KOPT-K1 (cell line): ENCODE data around the gene BICC1.
"Not testable (repeated sequence)": the region's sequence is repeated elsewhere in the genome, so short reads cannot be mapped to it uniquely, and the experiment has no call there.

Experiments
- H3K27ac ChIP-seq: fragments of 200-600 bp; sonication (generic); 2 replicates; pipeline ENCODE4 v1.5.1; 2016; ENCODE audit warnings: antibody characterized with exemption, mild to moderate bottlenecking, low read depth, low read length; ENCODE audit not compliant: poor library complexity, severe bottlenecking
- H3K36me3 ChIP-seq: fragments of 200-600 bp; sonication (generic); 2 replicates; pipeline ENCODE4 v1.5.1; 2017; ENCODE audit warnings: antibody characterized with exemption, mild to moderate bottlenecking, low read length, moderate library complexity; ENCODE audit not compliant: insufficient read depth
- H3K9me3 ChIP-seq: fragments of 200-600 bp; sonication (generic); 2 replicates; pipeline ENCODE4 v1.5.1; 2017; ENCODE audit warnings: antibody characterized with exemption, low read length, mild to moderate bottlenecking; ENCODE audit not compliant: insufficient read depth, poor library complexity, severe bottlenecking

The BICC1 gene

GRCh38 chr10:58837826-58838225 is 325.2 kb downstream of the BICC1 start:
- H3K9me3 ChIP-seq, result no peaks in the 10 kb centered on the region
- H3K27ac ChIP-seq, result no peak overlapping the region
- H3K36me3 ChIP-seq, result no peaks in the 10 kb centered on the region

GRCh38 chr10:58838561-58839208 is 326.0 kb downstream of the BICC1 start:
- H3K9me3 ChIP-seq, result no peaks in the 10 kb centered on the region
- H3K36me3 ChIP-seq, result no peaks in the 10 kb centered on the region

GRCh38 chr10:58839771-58840170 is 327.1 kb downstream of the BICC1 start:
- Histone ChIP-seq H3K36me3 (no peaks in the 10 kb centered on the region), H3K27ac (no peak overlapping the region), H3K9me3 (no peaks in the 10 kb centered on the region)

More at GRCh38 chr10:58838561-58839208, 326.0 kb downstream of the BICC1 start:
- H3K27ac ChIP-seq, result no peak overlapping the region

GRCh38 chr10:58840840-58841435 is 328.3 kb downstream of the BICC1 start:
- no peak overlapping the region for H3K27ac ChIP-seq
- no peaks in the 10 kb centered on the region for H3K36me3 ChIP-seq
- no peaks in the 10 kb centered on the region for H3K9me3 ChIP-seq

- Histone ChIP-seq H3K9me3 (no peaks in the 10 kb centered on the region), H3K27ac (no peak overlapping the region), H3K36me3 (no peaks in the 10 kb centered on the region)
These were observed 330.2 kb downstream of the BICC1 start for GRCh38 chr10:58842860-58843376.

GRCh38 chr10:58843760-58844159 is 331.1 kb downstream of the BICC1 start:
- Histone ChIP-seq H3K27ac (no peak overlapping the region), H3K36me3 (no peaks in the 10 kb centered on the region), H3K9me3 (no peaks in the 10 kb centered on the region)

GRCh38 chr10:58844680-58845079 is 332.0 kb downstream of the BICC1 start:
- H3K36me3 ChIP-seq, result no peaks in the 10 kb centered on the region
- H3K27ac ChIP-seq, result no peak overlapping the region

GRCh38 chr10:58846856-58847255 is 334.2 kb downstream of the BICC1 start:
- H3K27ac ChIP-seq, result no peak overlapping the region
- no peaks in the 10 kb centered on the region for H3K36me3 ChIP-seq

More at GRCh38 chr10:58844680-58845079, 332.0 kb downstream of the BICC1 start:
- H3K9me3 ChIP-seq, result no peaks in the 10 kb centered on the region

GRCh38 chr10:58851606-58852005 is 338.9 kb downstream of the BICC1 start:
- Histone ChIP-seq H3K36me3 (no peaks in the 10 kb centered on the region), H3K27ac (no peak overlapping the region), H3K9me3 (no peaks in the 10 kb centered on the region)

More at GRCh38 chr10:58846856-58847255, 334.2 kb downstream of the BICC1 start:
- H3K9me3 ChIP-seq, result no peaks in the 10 kb centered on the region

- Histone ChIP-seq H3K9me3 (no peaks in the 10 kb centered on the region), H3K36me3 (no peaks in the 10 kb centered on the region), H3K27ac (no peak overlapping the region)
These were observed 341.0 kb downstream of the BICC1 start for GRCh38 chr10:58853668-58854067.

GRCh38 chr10:58854811-58855210 is 342.1 kb downstream of the BICC1 start:
- no peaks in the 10 kb centered on the region for H3K9me3 ChIP-seq
- no peaks in the 10 kb centered on the region for H3K36me3 ChIP-seq
- H3K27ac ChIP-seq, result no peak overlapping the region

- H3K27ac ChIP-seq, result no peak overlapping the region
- no peaks in the 10 kb centered on the region for H3K36me3 ChIP-seq
- no peaks in the 10 kb centered on the region for H3K9me3 ChIP-seq
These were observed 344.0 kb downstream of the BICC1 start for GRCh38 chr10:58856508-58857240.

- no peaks in the 10 kb centered on the region for H3K9me3 ChIP-seq
- H3K27ac ChIP-seq, result no peak overlapping the region
- H3K36me3 ChIP-seq, result no peaks in the 10 kb centered on the region
These were observed 344.7 kb downstream of the BICC1 start for GRCh38 chr10:58857251-58857805.

- not testable (repeated sequence) for H3K9me3 ChIP-seq, H3K27ac ChIP-seq, H3K36me3 ChIP-seq
These were observed 345.5 kb downstream of the BICC1 start for GRCh38 chr10:58858123-58858522.

- no peaks in the 10 kb centered on the region for H3K9me3 ChIP-seq
- no peak overlapping the region for H3K27ac ChIP-seq
These were observed 346.9 kb downstream of the BICC1 start for GRCh38 chr10:58859526-58859925.

More at GRCh38 chr10:58859526-58859925, 346.9 kb downstream of the BICC1 start:
- H3K36me3 ChIP-seq, result no peaks in the 10 kb centered on the region
